ENCODE data around the gene POTEI.
"Not testable (repeated sequence)": the region's sequence is repeated elsewhere in the genome, so short reads cannot be mapped to it uniquely, and the experiment has no call there.

Gene POTEI

GRCh38 chr2:130454712-130455083 lies 54.4 kb downstream of the POTEI start:
- not testable (repeated sequence) for DNase-seq; H3K4me2 ChIP-seq (ENCODE audit: insufficient read depth, low read length); H3K9ac ChIP-seq (ENCODE audit: low read depth, low read length); H3K9me3 ChIP-seq (ENCODE audit: insufficient read depth, low read length, severe bottlenecking); H3K36me3 ChIP-seq (ENCODE audit: insufficient read depth, low read length); H3K4me3 ChIP-seq (ENCODE audit: low read depth in 1 of 2, low read length in 2 of 2); H3K79me2 ChIP-seq (ENCODE audit: insufficient read depth, low read length); ATAC-seq (ENCODE audit: insufficient read depth, low read depth); H2AFZ ChIP-seq (ENCODE audit: low read depth, low read length); H4K20me1 ChIP-seq (ENCODE audit: insufficient read depth, low read length); H3K27me3 ChIP-seq (ENCODE audit: insufficient read depth, low read length, poor library complexity); H3K4me1 ChIP-seq (ENCODE audit: insufficient read depth, low read length); H3K27ac ChIP-seq (ENCODE audit: low read length)
- peak; percentile 2 for TF ChIP-seq CTCF (IDR thresholded peaks at IDR 0.05; ENCODE audit: borderline replicate concordance, extremely low read depth, low read length, poor library complexity, severe bottlenecking)

GRCh38 chr2:130453955-130454711 lies 55.0 kb downstream of the POTEI start:
- H3K9me3 ChIP-seq (ENCODE audit: insufficient read depth, low read length, severe bottlenecking); H3K9ac ChIP-seq (ENCODE audit: low read depth, low read length); H3K4me3 ChIP-seq (ENCODE audit: low read depth in 1 of 2, low read length in 2 of 2); H4K20me1 ChIP-seq (ENCODE audit: insufficient read depth, low read length); ATAC-seq (ENCODE audit: insufficient read depth, low read depth); H2AFZ ChIP-seq (ENCODE audit: low read depth, low read length); H3K27ac ChIP-seq (ENCODE audit: low read length); H3K79me2 ChIP-seq (ENCODE audit: insufficient read depth, low read length); H3K4me1 ChIP-seq (ENCODE audit: insufficient read depth, low read length); H3K4me2 ChIP-seq (ENCODE audit: insufficient read depth, low read length); DNase-seq; H3K27me3 ChIP-seq (ENCODE audit: insufficient read depth, low read length, poor library complexity); H3K36me3 ChIP-seq (ENCODE audit: insufficient read depth, low read length): not testable (repeated sequence)

DNA sequence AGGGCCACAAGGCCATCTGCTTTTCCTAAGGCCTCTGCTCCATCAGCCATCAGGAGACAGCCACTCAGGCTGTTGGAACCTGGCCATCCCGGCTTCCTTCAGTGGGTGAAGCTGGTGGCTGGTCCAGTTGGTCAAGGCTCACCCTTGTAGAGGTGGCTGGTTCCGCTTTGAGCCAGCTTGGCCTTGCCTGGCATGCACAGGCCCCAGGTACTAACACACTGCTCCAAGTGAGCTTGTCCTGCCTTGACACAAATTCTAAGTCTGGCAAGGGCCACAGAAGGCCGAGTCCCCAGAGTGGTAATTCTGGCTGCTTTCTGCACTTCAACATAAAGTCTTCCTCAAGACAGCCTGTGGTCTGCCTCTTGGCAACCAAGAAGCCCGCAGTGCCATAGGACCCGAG lies 56.2 kb downstream of the POTEI start:
- not testable (repeated sequence) for DNase-seq; H4K20me1 ChIP-seq (ENCODE audit: insufficient read depth, low read length); ATAC-seq (ENCODE audit: insufficient read depth, low read depth); H3K36me3 ChIP-seq (ENCODE audit: insufficient read depth, low read length); H3K27me3 ChIP-seq (ENCODE audit: insufficient read depth, low read length, poor library complexity); H2AFZ ChIP-seq (ENCODE audit: low read depth, low read length); H3K27ac ChIP-seq (ENCODE audit: low read length); H3K9me3 ChIP-seq (ENCODE audit: insufficient read depth, low read length, severe bottlenecking); H3K79me2 ChIP-seq (ENCODE audit: insufficient read depth, low read length); H3K9ac ChIP-seq (ENCODE audit: low read depth, low read length); H3K4me1 ChIP-seq (ENCODE audit: insufficient read depth, low read length); H3K4me3 ChIP-seq (ENCODE audit: low read depth in 1 of 2, low read length in 2 of 2); H3K4me2 ChIP-seq (ENCODE audit: insufficient read depth, low read length)

DNA sequence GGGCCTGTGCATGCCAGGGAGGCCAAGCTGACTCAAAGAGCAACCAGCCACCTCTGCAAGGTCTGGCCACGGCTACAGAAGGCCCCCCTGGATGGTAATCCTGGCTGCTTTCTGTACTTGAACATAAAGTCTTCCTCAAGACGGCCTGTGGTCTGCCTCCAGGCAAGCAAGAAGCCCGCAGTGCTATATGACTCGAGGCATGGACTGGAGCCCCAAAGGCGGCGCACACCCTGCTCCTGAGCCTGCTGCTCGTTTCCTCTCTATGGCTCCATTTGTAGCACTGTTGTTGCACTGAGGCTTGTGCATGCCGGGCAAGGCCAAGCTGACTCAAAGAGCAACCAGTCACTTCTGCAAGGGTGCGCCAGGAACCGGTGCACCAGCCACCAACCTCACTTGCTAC lies 57.3 kb downstream of the POTEI start:
- H3K36me3 ChIP-seq (ENCODE audit: insufficient read depth, low read length), result not testable (repeated sequence)

DNA sequence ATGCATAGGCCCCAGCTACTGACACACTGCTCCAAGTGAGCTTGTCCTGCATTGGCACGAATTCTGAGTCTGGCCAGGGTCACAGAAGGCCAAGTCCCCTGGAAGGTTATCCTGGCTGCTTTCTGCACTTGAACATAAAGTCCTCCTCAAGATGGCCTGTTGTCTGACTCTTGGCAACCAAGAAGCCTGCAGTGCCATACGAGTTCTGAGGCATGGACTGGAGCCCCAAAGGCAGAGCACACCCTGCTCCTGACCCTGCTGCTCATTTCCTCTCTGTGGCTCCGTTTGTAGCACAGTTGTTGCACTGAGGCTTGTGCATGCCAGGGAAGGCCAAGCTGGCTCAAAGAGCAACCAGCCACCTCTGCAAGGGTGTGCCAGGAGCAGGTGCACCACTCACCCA lies 57.9 kb downstream of the POTEI start:
- H3K4me2 ChIP-seq (ENCODE audit: insufficient read depth, low read length); H3K27me3 ChIP-seq (ENCODE audit: insufficient read depth, low read length, poor library complexity); DNase-seq; H2AFZ ChIP-seq (ENCODE audit: low read depth, low read length); H3K27ac ChIP-seq (ENCODE audit: low read length); H3K79me2 ChIP-seq (ENCODE audit: insufficient read depth, low read length); H3K9ac ChIP-seq (ENCODE audit: low read depth, low read length); ATAC-seq (ENCODE audit: insufficient read depth, low read depth); H3K4me3 ChIP-seq (ENCODE audit: low read depth in 1 of 2, low read length in 2 of 2); H3K4me1 ChIP-seq (ENCODE audit: insufficient read depth, low read length); H4K20me1 ChIP-seq (ENCODE audit: insufficient read depth, low read length); H3K36me3 ChIP-seq (ENCODE audit: insufficient read depth, low read length); H3K9me3 ChIP-seq (ENCODE audit: insufficient read depth, low read length, severe bottlenecking): not testable (repeated sequence)

More for the DNA sequence above, 57.3 kb downstream of the POTEI start:
- not testable (repeated sequence) for H3K4me2 ChIP-seq (ENCODE audit: insufficient read depth, low read length); H3K9ac ChIP-seq (ENCODE audit: low read depth, low read length); H3K4me3 ChIP-seq (ENCODE audit: low read depth in 1 of 2, low read length in 2 of 2); H3K27me3 ChIP-seq (ENCODE audit: insufficient read depth, low read length, poor library complexity); H3K4me1 ChIP-seq (ENCODE audit: insufficient read depth, low read length); H3K9me3 ChIP-seq (ENCODE audit: insufficient read depth, low read length, severe bottlenecking); H3K79me2 ChIP-seq (ENCODE audit: insufficient read depth, low read length); ATAC-seq (ENCODE audit: insufficient read depth, low read depth); DNase-seq; H4K20me1 ChIP-seq (ENCODE audit: insufficient read depth, low read length); H3K27ac ChIP-seq (ENCODE audit: low read length); H2AFZ ChIP-seq (ENCODE audit: low read depth, low read length)

DNA sequence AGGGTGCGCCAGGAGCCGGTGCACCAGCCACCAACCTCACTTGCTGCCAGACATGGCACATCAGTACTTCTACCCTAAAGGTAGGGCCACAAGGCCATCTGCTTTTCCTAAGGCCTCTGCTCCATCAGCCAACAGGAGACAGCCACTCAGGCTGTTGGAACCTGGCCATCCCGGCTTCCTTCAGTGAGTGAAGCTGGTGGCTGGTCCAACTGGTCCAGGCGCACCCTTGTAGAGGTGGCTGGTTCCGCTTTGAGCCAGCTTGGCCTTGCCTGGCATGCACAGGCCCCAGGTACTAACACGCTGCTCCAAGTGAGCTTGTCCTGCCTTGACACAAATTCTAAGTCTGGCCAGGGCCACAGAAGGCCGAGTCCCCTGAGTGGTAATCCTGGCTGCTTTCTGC lies 58.8 kb downstream of the POTEI start:
- not testable (repeated sequence) for DNase-seq; H3K9ac ChIP-seq (ENCODE audit: low read depth, low read length); H4K20me1 ChIP-seq (ENCODE audit: insufficient read depth, low read length); H3K79me2 ChIP-seq (ENCODE audit: insufficient read depth, low read length); H3K4me2 ChIP-seq (ENCODE audit: insufficient read depth, low read length); H2AFZ ChIP-seq (ENCODE audit: low read depth, low read length); H3K36me3 ChIP-seq (ENCODE audit: insufficient read depth, low read length); ATAC-seq (ENCODE audit: insufficient read depth, low read depth); H3K4me3 ChIP-seq (ENCODE audit: low read depth in 1 of 2, low read length in 2 of 2); H3K4me1 ChIP-seq (ENCODE audit: insufficient read depth, low read length); H3K27ac ChIP-seq (ENCODE audit: low read length); H3K9me3 ChIP-seq (ENCODE audit: insufficient read depth, low read length, severe bottlenecking); H3K27me3 ChIP-seq (ENCODE audit: insufficient read depth, low read length, poor library complexity)

GRCh38 chr2:130427631-130428030 lies 81.5 kb downstream of the POTEI start:
- ATAC-seq (ENCODE audit: insufficient read depth, low read depth); H3K27ac ChIP-seq (ENCODE audit: low read length); H3K9me3 ChIP-seq (ENCODE audit: insufficient read depth, low read length, severe bottlenecking); DNase-seq; H2AFZ ChIP-seq (ENCODE audit: low read depth, low read length); H3K9ac ChIP-seq (ENCODE audit: low read depth, low read length); H3K79me2 ChIP-seq (ENCODE audit: insufficient read depth, low read length); H3K4me2 ChIP-seq (ENCODE audit: insufficient read depth, low read length); H3K4me3 ChIP-seq (ENCODE audit: low read depth in 1 of 2, low read length in 2 of 2); H3K36me3 ChIP-seq (ENCODE audit: insufficient read depth, low read length); H4K20me1 ChIP-seq (ENCODE audit: insufficient read depth, low read length); H3K4me1 ChIP-seq (ENCODE audit: insufficient read depth, low read length); H3K27me3 ChIP-seq (ENCODE audit: insufficient read depth, low read length, poor library complexity): not testable (repeated sequence)

DNA sequence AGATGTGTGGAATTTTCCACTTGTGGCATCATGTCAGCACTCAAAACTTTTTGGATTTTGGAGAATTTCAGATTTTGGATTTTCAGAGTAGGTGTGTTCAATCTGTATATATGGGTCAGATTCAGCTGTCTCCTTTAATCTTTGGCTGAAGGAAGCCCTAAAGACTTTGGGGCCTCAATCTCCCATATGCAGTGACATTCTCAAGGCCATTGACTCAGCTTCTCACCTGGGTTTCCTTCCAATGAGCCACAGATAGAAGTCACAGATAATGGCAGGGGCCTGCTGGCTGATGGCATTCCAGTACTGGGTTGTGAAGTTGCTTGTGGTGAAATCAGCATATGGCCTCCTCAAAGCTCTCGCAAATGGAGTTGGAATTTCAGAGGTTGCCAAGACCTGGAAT lies 90.3 kb downstream of the POTEI start:
- not testable (repeated sequence) for ATAC-seq (ENCODE audit: insufficient read depth, low read depth)

More for the DNA sequence above, 90.3 kb downstream of the POTEI start:
- H3K4me1 ChIP-seq (ENCODE audit: insufficient read depth, low read length); H3K27ac ChIP-seq (ENCODE audit: low read length); H2AFZ ChIP-seq (ENCODE audit: low read depth, low read length); H3K4me2 ChIP-seq (ENCODE audit: insufficient read depth, low read length); H3K79me2 ChIP-seq (ENCODE audit: insufficient read depth, low read length); H3K36me3 ChIP-seq (ENCODE audit: insufficient read depth, low read length); H3K9me3 ChIP-seq (ENCODE audit: insufficient read depth, low read length, severe bottlenecking); H4K20me1 ChIP-seq (ENCODE audit: insufficient read depth, low read length); H3K4me3 ChIP-seq (ENCODE audit: low read depth in 1 of 2, low read length in 2 of 2); DNase-seq; H3K9ac ChIP-seq (ENCODE audit: low read depth, low read length); H3K27me3 ChIP-seq (ENCODE audit: insufficient read depth, low read length, poor library complexity): not testable (repeated sequence)

Measured in DND-41 (cell line).